Endothelial cell of umbilical vein (primary cell): Measurements from ENCODE around the gene PAPPA. TPM values are rescaled to one million over a fixed set of nuclear protein-coding genes. Genes with fewer than 3 reads are reported as not detected.

ENCODE experiments used
- BruUV-seq: library from RNA; stranded (reverse); fragments of 400-500 nt; replicated peaks from 2 replicates; lab custom pipeline; 2021; lab: Mats Ljungman, UMichigan
- CTCF ChIA-PET: fragments of 300-600, 350-600 bp; sonication (Branson Sonifier 250); formaldehyde crosslinking; loops from one replicate; lab custom pipeline; 2021; ENCODE audit warnings: antibody characterized with exemption, inconsistent platforms; lab: Charles Lee
- POLR2A ChIA-PET: fragments of 300-600, 350-600 bp; sonication (Branson Sonifier 250); formaldehyde crosslinking; loops from one replicate; lab custom pipeline; 2021; ENCODE audit warnings: antibody characterized with exemption, inconsistent platforms; lab: Charles Lee
- DNase-seq: peaks from one replicate; pipeline ENCODE4 v3.0.0-alpha.2; 2011; ENCODE audit warnings: low read depth, low spot score
- FAIRE-seq: peaks from 2 replicates; lab custom pipeline; 2011; peaks lifted over from hg19 to GRCh38; lab: Jason Lieb, UNC
- H2AFZ ChIP-seq: 2 replicates; pipeline ENCODE4 v1.6.0; 2012; ENCODE audit warnings: low read depth, low read length, control low read depth, inconsistent platforms
- H3K27ac ChIP-seq: 2 replicates; pipeline ENCODE4 v1.5.1; 2011; ENCODE audit warnings: low read depth, mild to moderate bottlenecking, control low read depth, low read length, moderate library complexity; ENCODE audit not compliant: insufficient read depth
- H3K27me3 ChIP-seq, 2 experiments: 2 replicates each; pipeline versions ENCODE4 v1.6.0 to v1.6.1; 2011; ENCODE audit warnings: low read length in 2 of 2, mixed read lengths in 1 of 2; ENCODE audit not compliant: control insufficient read depth in 2 of 2, insufficient read depth in 2 of 2
- H3K36me3 ChIP-seq, 2 experiments: 2 replicates in 1 of 2; 3 replicates in 1 of 2; pipeline ENCODE4 v1.5.1; 2011; ENCODE audit warnings: low read length in 2 of 2, mild to moderate bottlenecking in 1 of 2, moderate library complexity in 1 of 2; ENCODE audit not compliant: control insufficient read depth in 2 of 2, insufficient read depth in 2 of 2; ENCODE audit errors: extremely low read depth in 1 of 2
- H3K4me1 ChIP-seq: 3 replicates; pipeline ENCODE4 v1.5.1; 2011; ENCODE audit warnings: mild to moderate bottlenecking, low read length; ENCODE audit not compliant: control insufficient read depth, insufficient read depth; ENCODE audit errors: extremely low read depth
- H3K4me2 ChIP-seq: 2 replicates; pipeline ENCODE4 v1.6.1; 2011; ENCODE audit warnings: low read length, control low read depth, mixed read lengths; ENCODE audit not compliant: insufficient read depth
- H3K4me3 ChIP-seq, 3 experiments: fragments of 200-600 bp in 1 of 3; sonication (generic), shearing (Covaris generic) in 1 of 3; replicated peaks in 1 of 3; 2 replicates each; pipeline ENCODE4 v1.5.1; 2011 to 2016; ENCODE audit warnings: control low read depth in 3 of 3, low read length in 3 of 3, mild to moderate bottlenecking in 2 of 3, inconsistent platforms in 1 of 3, low read depth in 1 of 3, moderate library complexity in 1 of 3; ENCODE audit not compliant: insufficient read depth in 1 of 3
- H3K79me2 ChIP-seq: 2 replicates; pipeline ENCODE4 v1.6.0; 2012; ENCODE audit warnings: low read length, inconsistent platforms; ENCODE audit not compliant: control insufficient read depth, insufficient read depth
- H3K9ac ChIP-seq: replicated peaks from 2 replicates; pipeline ENCODE3; 2011; ENCODE audit warnings: low read length, control low read depth; ENCODE audit not compliant: insufficient read depth; ENCODE audit errors: extremely low read depth
- H3K9me1 ChIP-seq: replicated peaks from 3 replicates; pipeline ENCODE4 v1.6.0; 2011; ENCODE audit warnings: mild to moderate bottlenecking, low read length; ENCODE audit not compliant: control insufficient read depth, insufficient read depth; ENCODE audit errors: extremely low read depth
- H3K9me3 ChIP-seq: replicated peaks from 2 replicates; pipeline ENCODE4 v1.5.1; 2012; ENCODE audit warnings: low read length, inconsistent platforms; ENCODE audit not compliant: control insufficient read depth, insufficient read depth
- H4K20me1 ChIP-seq: replicated peaks from 2 replicates; pipeline ENCODE3; 2011; ENCODE audit warnings: mild to moderate bottlenecking, low read length; ENCODE audit not compliant: control insufficient read depth, insufficient read depth; ENCODE audit errors: extremely low read depth
- CTCF ChIP-seq, 2 donors: IDR thresholded peaks; 1 replicate in 1 of 2; 2 replicates in 1 of 2; pipeline ENCODE4 v1.5.1; 2011; ENCODE audit warnings: low read length in 2 of 2, mild to moderate bottlenecking in 2 of 2, moderate library complexity in 2 of 2, control low read depth in 1 of 2, inconsistent platforms in 1 of 2, low read depth in 1 of 2; ENCODE audit not compliant: insufficient read depth in 1 of 2; ENCODE audit errors: extremely low read depth in 1 of 2
- FOS ChIP-seq: IDR thresholded peaks from 2 replicates; pipeline ENCODE4 v1.6.1; 2011; ENCODE audit warnings: mild to moderate bottlenecking, low read length, moderate library complexity, borderline replicate concordance; ENCODE audit not compliant: insufficient read depth
- JUN ChIP-seq: IDR thresholded peaks from 2 replicates; pipeline ENCODE4 v1.6.1; 2011; ENCODE audit warnings: borderline replicate concordance, low read depth; ENCODE audit not compliant: insufficient read length, insufficient read depth
- MYC ChIP-seq: IDR thresholded peaks from one replicate; pipeline ENCODE4 v1.6.1; 2011; ENCODE audit warnings: mild to moderate bottlenecking, low read depth, low read length
- POLR2A ChIP-seq: IDR thresholded peaks from 2 replicates; pipeline ENCODE4 v1.6.1; 2012; ENCODE audit warnings: low read depth, mild to moderate bottlenecking, control low read depth, low read length
- POLR2AphosphoS5 ChIP-seq: IDR thresholded peaks from 2 replicates; pipeline ENCODE4 v1.6.1; 2012; ENCODE audit warnings: low read depth, mild to moderate bottlenecking, control low read depth, low read length, moderate library complexity; ENCODE audit not compliant: insufficient read depth
- dilution Hi-C: fragments of 300-500 bp; cut with MboI; formaldehyde crosslinking; loops from one replicate; pipeline ENCODE4 v1.15.0; 2019; ENCODE audit warnings: low sequenced_read_pairs; ENCODE audit not compliant: extremely low pct_ligation_motif_present
- intact Hi-C: fragments of 100-400 bp; cut with micrococcal nuclease; formaldehyde crosslinking; loops from one replicate; pipeline ENCODE4 v1.10.0; 2022
- polyA plus RNA-seq, 4 experiments: library from polyadenylated mRNA; depleted of rRNA in 3 of 4; stranded (reverse) in 3 of 4; unstranded in 1 of 4; fragments of >200 nt; gene quantifications; 2 replicates each; pipeline versions ENCODE4 v1.2.1 to v1.2.3, GENCODE V29; 2011 to 2012; ENCODE audit warnings: missing spikeins in 1 of 4
- total RNA-seq: library from RNA; stranded (reverse); gene quantifications from 2 replicates; pipeline ENCODE4 v1.2.3, GENCODE V29; 2021

Gene PAPPA
- total and polyA plus RNA-seq, 2 donors (not counting 3 experiments of a cell fraction or from before 2014, with no cell fraction given), result 0.13 to 0.41 TPM

- DNase-seq (no peak), FAIRE-seq (no peak)
- H3K27me3 ChIP-seq, result no peaks in the 10 kb centered on the region
- CTCF ChIA-PET, result no interaction called here
- TF ChIP-seq POLR2A, result no peak
- TF ChIP-seq JUN, result no peak
- TF ChIP-seq POLR2AphosphoS5, result no peak
- TF ChIP-seq CTCF (IDR thresholded peaks at IDR 0.05; ENCODE audit: extremely low read depth in 1 of 2, insufficient read depth in 1 of 2, low read depth in 1 of 2, low read length in 2 of 2), result no peak
- TF ChIP-seq FOS, result no peak
- TF ChIP-seq MYC, result no peak
- dilution Hi-C loops (no loop called here), intact Hi-C loops (no loop called here)
- POLR2A ChIA-PET, result no interaction called here
- no peak overlapping the region for H3K4me3 ChIP-seq
- H3K27ac ChIP-seq, result no peak overlapping the region
- H3K36me3 ChIP-seq, result no peaks in the 10 kb centered on the region
- H3K4me2 ChIP-seq, result no peak overlapping the region
- H2AFZ ChIP-seq, result no peak overlapping the region
- H3K9me1 ChIP-seq, result no peaks in the 10 kb centered on the region
- H3K9me3 ChIP-seq, result no peaks in the 10 kb centered on the region
- H3K79me2 ChIP-seq, result no peaks in the 10 kb centered on the region
- no peaks in the 10 kb centered on the region for H4K20me1 ChIP-seq
- no TSS peak for BruUV-seq
- H3K9ac ChIP-seq, result no peak overlapping the region
- no peaks in the 10 kb centered on the region for H3K4me1 ChIP-seq
These were observed 179.7 kb downstream of the PAPPA start for GRCh38 chr9:116333254-116333653.
